Measurements from ENCODE around the gene SHANK2.
"Not testable (repeated sequence)": the region's sequence is repeated elsewhere in the genome, so short reads cannot be mapped to it uniquely, and the experiment has no call there.

DNA sequence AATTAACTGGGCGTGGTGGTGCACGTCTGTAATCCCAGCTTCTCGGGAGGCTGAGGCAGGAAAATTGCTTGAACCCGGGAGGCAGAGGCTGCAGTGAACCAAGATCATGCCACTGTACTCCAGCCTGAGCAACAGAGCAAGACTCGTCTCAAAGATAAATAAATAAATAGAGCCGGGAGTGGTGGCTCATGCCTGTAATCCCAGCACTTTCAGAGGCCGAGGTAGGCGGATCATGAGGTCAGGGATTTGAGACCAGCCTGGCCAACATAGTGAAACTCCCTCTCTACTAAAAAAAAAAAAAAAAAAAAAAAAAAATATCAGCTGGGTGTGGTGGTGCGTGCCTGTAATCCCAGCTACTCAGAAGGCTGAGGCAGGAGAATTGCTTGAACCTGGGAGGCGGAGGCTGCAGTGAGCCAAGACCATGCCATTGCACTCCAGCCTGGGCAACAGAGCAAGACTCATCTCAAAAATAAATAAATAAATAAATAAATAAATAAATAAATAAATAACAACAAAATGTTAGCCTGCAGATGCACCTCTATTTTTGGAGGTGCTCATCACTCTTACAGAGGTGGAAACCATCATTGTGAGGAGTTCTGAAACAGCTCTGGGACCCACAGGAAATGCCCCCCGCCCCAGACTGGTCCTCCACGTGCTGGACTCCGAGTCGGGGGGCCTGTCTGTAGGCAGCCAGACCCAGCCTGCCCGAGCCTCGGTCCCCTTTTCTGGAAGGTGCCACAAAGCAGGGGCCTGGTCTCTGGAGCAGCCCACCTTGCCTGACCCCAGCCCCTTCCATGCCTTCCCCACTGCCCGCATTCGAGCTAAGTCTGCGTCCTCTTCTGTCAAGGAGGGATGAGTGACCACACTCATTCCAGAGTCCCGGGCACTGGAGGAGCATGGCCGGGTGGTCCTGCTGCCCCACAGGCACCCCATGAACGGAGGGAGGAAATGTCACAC is 18.2 kb downstream of the SHANK2 start:
- TF ChIP-seq, protein P1, sequence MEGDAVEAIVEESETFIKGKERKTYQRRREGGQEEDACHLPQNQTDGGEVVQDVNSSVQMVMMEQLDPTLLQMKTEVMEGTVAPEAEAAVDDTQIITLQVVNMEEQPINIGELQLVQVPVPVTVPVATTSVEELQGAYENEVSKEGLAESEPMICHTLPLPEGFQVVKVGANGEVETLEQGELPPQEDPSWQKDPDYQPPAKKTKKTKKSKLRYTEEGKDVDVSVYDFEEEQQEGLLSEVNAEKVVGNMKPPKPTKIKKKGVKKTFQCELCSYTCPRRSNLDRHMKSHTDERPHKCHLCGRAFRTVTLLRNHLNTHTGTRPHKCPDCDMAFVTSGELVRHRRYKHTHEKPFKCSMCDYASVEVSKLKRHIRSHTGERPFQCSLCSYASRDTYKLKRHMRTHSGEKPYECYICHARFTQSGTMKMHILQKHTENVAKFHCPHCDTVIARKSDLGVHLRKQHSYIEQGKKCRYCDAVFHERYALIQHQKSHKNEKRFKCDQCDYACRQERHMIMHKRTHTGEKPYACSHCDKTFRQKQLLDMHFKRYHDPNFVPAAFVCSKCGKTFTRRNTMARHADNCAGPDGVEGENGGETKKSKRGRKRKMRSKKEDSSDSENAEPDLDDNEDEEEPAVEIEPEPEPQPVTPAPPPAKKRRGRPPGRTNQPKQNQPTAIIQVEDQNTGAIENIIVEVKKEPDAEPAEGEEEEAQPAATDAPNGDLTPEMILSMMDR (IDR thresholded peaks at IDR 0.05) = not testable (repeated sequence)
- TF ChIP-seq POLR2A (IDR thresholded peaks at IDR 0.05) = not testable (repeated sequence)
